OCI-LY3 (cell line): ENCODE measurements around the gene RAC3.

Source experiments
- CTCF ChIP-seq: fragments of 200-600, 300-600 bp; sonication (generic); IDR thresholded peaks from 2 replicates; pipeline ENCODE4 v1.5.1; 2014; ENCODE audit warnings: antibody characterized with exemption, low read length, low read depth
- EZH2phosphoT487 ChIP-seq: fragments of 200-600 bp; shearing (Covaris generic); IDR thresholded peaks from 2 replicates; pipeline ENCODE4 v1.6.1; 2018; ENCODE audit warnings: antibody characterized with exemption, mixed run types, low read depth

- no peak for TF ChIP-seq CTCF
- no peak for TF ChIP-seq EZH2phosphoT487
These were observed 34.6 kb upstream of the RAC3 start for GRCh38 chr17:81996757-81997441.
